Calu3 (cell line): ENCODE results near the gene GCLC. TPM values are rescaled to one million over a fixed set of nuclear protein-coding genes. Genes with fewer than 3 reads are reported as not detected.

ENCODE experiments used
- BruUV-seq: library from RNA; stranded (reverse); fragments of 400-500 nt; replicated peaks from 2 replicates; lab custom pipeline; 2021; lab: Mats Ljungman, UMichigan
- CTCF ChIA-PET: fragments of 300-600 bp; sonication (Branson Sonifier 250); formaldehyde crosslinking; loops from one replicate; lab custom pipeline; 2022; ENCODE audit warnings: antibody characterized with exemption; lab: Charles Lee
- DNase-seq: peaks from one replicate; pipeline ENCODE4 v3.0.0; 2022
- H3K27ac Mint-ChIP-seq: one replicate; pipeline ENCODE4 v1.8.0; 2022; ENCODE audit warnings: mixed read lengths; ENCODE audit not compliant: unreplicated experiment
- H3K27me3 Mint-ChIP-seq: one replicate; pipeline ENCODE4 v1.8.0; 2022; ENCODE audit warnings: mixed read lengths; ENCODE audit not compliant: unreplicated experiment
- H3K36me3 Mint-ChIP-seq: one replicate; pipeline ENCODE4 v1.8.0; 2022; ENCODE audit warnings: mild to moderate bottlenecking, moderate library complexity, mixed read lengths; ENCODE audit not compliant: insufficient read depth, unreplicated experiment
- H3K4me1 Mint-ChIP-seq: one replicate; pipeline ENCODE4 v1.8.0; 2022; ENCODE audit warnings: mild to moderate bottlenecking, low read depth, mixed read lengths; ENCODE audit not compliant: unreplicated experiment
- H3K4me3 Mint-ChIP-seq: one replicate; pipeline ENCODE4 v1.8.0; 2022; ENCODE audit warnings: mild to moderate bottlenecking, low read depth, moderate library complexity, mixed read lengths; ENCODE audit not compliant: unreplicated experiment
- H3K9me3 Mint-ChIP-seq: one replicate; pipeline ENCODE4 v1.8.0; 2022; ENCODE audit warnings: low read depth, mixed read lengths; ENCODE audit not compliant: unreplicated experiment
- CTCF ChIP-seq: fragments of 200-600 bp; IDR thresholded peaks from one replicate; pipeline ENCODE4 v1.8.0; 2022; ENCODE audit warnings: antibody characterized with exemption; ENCODE audit not compliant: unreplicated experiment
- intact Hi-C: fragments of 100-400 bp; cut with micrococcal nuclease; formaldehyde crosslinking; loops from one replicate; pipeline ENCODE4 v1.10.0; 2022; ENCODE audit not compliant: unreplicated experiment
- total RNA-seq: library from RNA; stranded (reverse); gene quantifications from 2 replicates; pipeline ENCODE4 v1.2.3, GENCODE V29; 2022

GCLC gene
- total RNA-seq, 1 experiment from 2014 or later = 45.7 TPM

GRCh38 chr6:53514677-53515076 is 30.2 kb downstream of the GCLC start:
- no TSS peak for BruUV-seq
- Mint-ChIP-seq H3K36me3 (peaks cover 14% of the 10 kb centered on the region), H3K9me3 (no peaks in the 10 kb centered on the region), H3K27ac (peak overlapping the region; percentile 37), H3K27me3 (no peaks in the 10 kb centered on the region), H3K4me1 (peaks cover 79% of the 10 kb centered on the region), H3K4me3 (no peak overlapping the region)
- intact Hi-C loops = loop anchor here (5.0 kb wide), 1 partner anchor 213 kb away; no protein-coding TSS in a partner anchor
- no peak for TF ChIP-seq CTCF
- CTCF ChIA-PET = interaction anchor here (0.8 kb wide), 1 partner anchor 446 kb away, joined by 3 read pairs; no protein-coding TSS in a partner anchor
- no peak for DNase-seq

- peak overlapping the region; percentile 39 for H3K4me3 Mint-ChIP-seq
- H3K36me3 Mint-ChIP-seq = peaks cover 22% of the 10 kb centered on the region
- CTCF ChIA-PET = interaction anchor here (1.0 to 2.2 kb wide), 9 partner anchors 11 to 214 kb away, joined by 3 to 12 read pairs (median 4); no protein-coding TSS in a partner anchor
- no TSS peak for BruUV-seq
- TF ChIP-seq CTCF = no peak
- H3K9me3 Mint-ChIP-seq = no peaks in the 10 kb centered on the region
- H3K27me3 Mint-ChIP-seq = no peaks in the 10 kb centered on the region
- no peak for DNase-seq
- peaks cover 68% of the 10 kb centered on the region for H3K4me1 Mint-ChIP-seq
- peak overlapping the region; percentile 23 for H3K27ac Mint-ChIP-seq
- intact Hi-C loops = loop anchor here (2.0 to 5.0 kb wide), 2 partner anchors 137 to 214 kb away; no protein-coding TSS in a partner anchor
Measured at GRCh38 chr6:53513519-53513966, 31.4 kb downstream of the GCLC start.

GRCh38 chr6:53513056-53513455 is 31.8 kb downstream of the GCLC start:
- Mint-ChIP-seq H3K9me3 (no peaks in the 10 kb centered on the region), H3K4me1 (peaks cover 67% of the 10 kb centered on the region), H3K4me3 (peak overlapping the region; percentile 39), H3K27me3 (no peaks in the 10 kb centered on the region), H3K27ac (peak overlapping the region; percentile 23), H3K36me3 (peaks cover 25% of the 10 kb centered on the region)
- intact Hi-C loops = loop anchor here (2.0 to 5.0 kb wide), 2 partner anchors 138 to 214 kb away; no protein-coding TSS in a partner anchor
- BruUV-seq = no TSS peak
- TF ChIP-seq CTCF = no peak
- CTCF ChIA-PET = interaction anchor here (1.0 to 2.2 kb wide), 13 partner anchors 11 to 1428 kb away, joined by 3 to 12 read pairs (median 4); no protein-coding TSS in a partner anchor
- no peak for DNase-seq

GRCh38 chr6:53512626-53513025 is 32.3 kb downstream of the GCLC start:
- TF ChIP-seq CTCF = no peak
- CTCF ChIA-PET = interaction anchor here (0.5 to 2.2 kb wide), 14 partner anchors 12 to 1428 kb away, joined by 3 to 12 read pairs (median 4); no protein-coding TSS in a partner anchor
- H3K27me3 Mint-ChIP-seq = no peaks in the 10 kb centered on the region
- peaks cover 25% of the 10 kb centered on the region for H3K36me3 Mint-ChIP-seq
- intact Hi-C loops = loop anchor here (2.0 to 5.0 kb wide), 2 partner anchors 138 to 215 kb away; no protein-coding TSS in a partner anchor
- peak overlapping the region; percentile 77 for H3K27ac Mint-ChIP-seq
- no peak for DNase-seq
- peaks cover 67% of the 10 kb centered on the region for H3K4me1 Mint-ChIP-seq
- H3K9me3 Mint-ChIP-seq = no peaks in the 10 kb centered on the region
- H3K4me3 Mint-ChIP-seq = peak overlapping the region; percentile 39
- no TSS peak for BruUV-seq
